NCI-H446 (cell line): ENCODE data around the gene SCAND1.

ENCODE experiments used
- DNase-seq, 2 experiments: peaks; one replicate each; lab custom pipeline; 2025; lab: John Stamatoyannopoulos, UW

The SCAND1 gene

GRCh38 chr20:35904982-35905663 is 49.2 kb downstream of the SCAND1 start:
- no peak for DNase-seq

DNA sequence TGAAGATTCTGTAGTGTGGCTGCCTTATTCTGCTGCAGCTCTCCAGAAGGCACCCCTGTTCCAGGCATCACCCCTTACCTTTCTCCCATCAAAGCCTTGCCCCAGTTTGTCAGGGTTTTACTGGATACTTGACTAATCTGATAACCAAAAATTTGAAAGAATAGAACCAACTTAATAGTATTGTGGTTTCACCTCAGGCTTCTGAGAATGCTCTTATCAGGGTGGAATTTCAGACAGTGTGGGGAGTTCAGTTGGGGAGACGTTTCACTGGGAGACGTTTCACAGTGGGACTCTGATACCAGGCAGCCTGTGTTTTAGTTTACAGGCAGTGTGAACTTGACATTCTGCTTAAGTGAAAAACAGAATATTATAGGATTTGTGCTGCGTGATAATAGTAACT is 50.5 kb downstream of the SCAND1 start:
- no peak for DNase-seq
